ENCODE data around the gene CBR1. TPM values are rescaled to one million over a fixed set of nuclear protein-coding genes. Genes with fewer than 3 reads are reported as not detected.

CBR1 gene
- total RNA-seq, 1 donor: 73.5 TPM

DNA sequence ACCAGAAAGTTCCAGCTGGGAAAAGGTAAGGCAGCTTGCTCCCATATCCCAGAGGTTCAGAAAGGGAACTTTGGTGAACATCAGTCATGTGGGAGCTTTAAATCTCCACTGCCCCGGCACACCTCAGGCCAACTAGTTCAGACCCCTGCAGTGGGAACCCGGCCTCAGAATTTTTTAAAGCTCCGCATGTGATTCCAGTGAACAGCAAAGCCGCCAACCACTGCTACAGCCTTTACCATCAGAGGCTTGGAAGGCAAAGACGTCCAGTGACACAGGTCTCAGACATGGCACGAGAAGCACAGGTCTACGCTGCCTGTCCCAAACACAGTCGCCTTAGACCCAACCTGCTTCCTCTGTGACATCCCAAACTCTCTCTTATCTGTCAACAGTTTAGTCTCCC lies 40.5 kb upstream of the CBR1 start:
- H2AFZ ChIP-seq (ENCODE audit: low read length): no peak overlapping the region
- no peak overlapping the region for H3K4me3 ChIP-seq (ENCODE audit: insufficient read depth, low read length)
- no peaks in the 10 kb centered on the region for H4K20me1 ChIP-seq (ENCODE audit: insufficient read depth, low read length)
- TF ChIP-seq, protein P1, sequence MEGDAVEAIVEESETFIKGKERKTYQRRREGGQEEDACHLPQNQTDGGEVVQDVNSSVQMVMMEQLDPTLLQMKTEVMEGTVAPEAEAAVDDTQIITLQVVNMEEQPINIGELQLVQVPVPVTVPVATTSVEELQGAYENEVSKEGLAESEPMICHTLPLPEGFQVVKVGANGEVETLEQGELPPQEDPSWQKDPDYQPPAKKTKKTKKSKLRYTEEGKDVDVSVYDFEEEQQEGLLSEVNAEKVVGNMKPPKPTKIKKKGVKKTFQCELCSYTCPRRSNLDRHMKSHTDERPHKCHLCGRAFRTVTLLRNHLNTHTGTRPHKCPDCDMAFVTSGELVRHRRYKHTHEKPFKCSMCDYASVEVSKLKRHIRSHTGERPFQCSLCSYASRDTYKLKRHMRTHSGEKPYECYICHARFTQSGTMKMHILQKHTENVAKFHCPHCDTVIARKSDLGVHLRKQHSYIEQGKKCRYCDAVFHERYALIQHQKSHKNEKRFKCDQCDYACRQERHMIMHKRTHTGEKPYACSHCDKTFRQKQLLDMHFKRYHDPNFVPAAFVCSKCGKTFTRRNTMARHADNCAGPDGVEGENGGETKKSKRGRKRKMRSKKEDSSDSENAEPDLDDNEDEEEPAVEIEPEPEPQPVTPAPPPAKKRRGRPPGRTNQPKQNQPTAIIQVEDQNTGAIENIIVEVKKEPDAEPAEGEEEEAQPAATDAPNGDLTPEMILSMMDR (IDR thresholded peaks at IDR 0.05; ENCODE audit: extremely low read depth, low read depth, low read length): no peak
- H3K79me2 ChIP-seq (ENCODE audit: insufficient read depth, low read length): no peaks in the 10 kb centered on the region
- H3K27me3 ChIP-seq (ENCODE audit: insufficient read depth, low read length): no peaks in the 10 kb centered on the region
- H3K36me3 ChIP-seq (ENCODE audit: insufficient read depth, low read length): peaks cover 1% of the 10 kb centered on the region
- H3K4me1 ChIP-seq (ENCODE audit: insufficient read depth, low read length): peaks cover 12% of the 10 kb centered on the region
- H3K9me3 ChIP-seq (ENCODE audit: low read depth, low read length): no peaks in the 10 kb centered on the region
- no peak overlapping the region for H3K4me2 ChIP-seq (ENCODE audit: insufficient read depth, low read length)
- DNase-seq (ENCODE audit: insufficient read length, low spot score, missing footprints): no peak
- H3K27ac ChIP-seq (ENCODE audit: low read depth, low read length): no peak overlapping the region

DNA sequence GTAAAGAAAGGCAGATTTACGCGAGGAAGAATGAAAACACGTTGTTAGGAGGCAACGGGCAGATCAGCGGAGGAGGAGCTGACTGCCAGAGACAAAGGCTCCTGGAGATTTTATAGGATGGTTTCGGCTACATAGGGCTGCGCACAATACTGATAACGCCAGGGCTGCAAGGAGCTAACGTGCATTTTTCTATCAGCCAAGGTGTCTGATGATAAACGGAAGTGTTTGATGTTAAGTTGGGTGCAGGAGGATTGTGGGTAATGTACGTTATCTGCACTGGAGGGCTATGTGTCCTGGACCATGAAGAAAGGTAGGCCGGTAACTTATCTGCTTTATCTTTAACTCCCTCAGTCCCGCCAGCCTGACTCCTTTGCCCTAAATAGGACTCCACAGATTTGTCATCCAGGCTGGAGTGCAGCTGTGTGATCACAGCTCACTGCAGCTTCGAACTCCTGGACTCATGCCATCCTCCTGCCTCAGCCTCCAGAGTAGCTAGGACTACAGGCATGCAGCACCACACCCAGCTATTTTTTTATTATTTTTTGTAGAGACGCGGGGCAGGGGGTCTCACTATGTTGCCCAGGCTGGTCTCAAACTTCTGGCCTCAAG lies 39.1 kb upstream of the CBR1 start:
- no peak overlapping the region for H3K4me2 ChIP-seq (ENCODE audit: insufficient read depth, low read length)
- H4K20me1 ChIP-seq (ENCODE audit: insufficient read depth, low read length): no peaks in the 10 kb centered on the region
- H3K27me3 ChIP-seq (ENCODE audit: insufficient read depth, low read length): no peaks in the 10 kb centered on the region
- peaks cover 13% of the 10 kb centered on the region for H3K36me3 ChIP-seq (ENCODE audit: insufficient read depth, low read length)
- H3K27ac ChIP-seq (ENCODE audit: low read depth, low read length): no peak overlapping the region
- TF ChIP-seq, protein P1 (IDR thresholded peaks at IDR 0.05; ENCODE audit: extremely low read depth, low read depth, low read length): no peak
- no peak overlapping the region for H3K4me3 ChIP-seq (ENCODE audit: insufficient read depth, low read length)
- no peak for DNase-seq (ENCODE audit: insufficient read length, low spot score, missing footprints)
- no peak overlapping the region for H2AFZ ChIP-seq (ENCODE audit: low read length)
- H3K9me3 ChIP-seq (ENCODE audit: low read depth, low read length): no peaks in the 10 kb centered on the region
- peaks cover 12% of the 10 kb centered on the region for H3K4me1 ChIP-seq (ENCODE audit: insufficient read depth, low read length)
- no peaks in the 10 kb centered on the region for H3K79me2 ChIP-seq (ENCODE audit: insufficient read depth, low read length)

DNA sequence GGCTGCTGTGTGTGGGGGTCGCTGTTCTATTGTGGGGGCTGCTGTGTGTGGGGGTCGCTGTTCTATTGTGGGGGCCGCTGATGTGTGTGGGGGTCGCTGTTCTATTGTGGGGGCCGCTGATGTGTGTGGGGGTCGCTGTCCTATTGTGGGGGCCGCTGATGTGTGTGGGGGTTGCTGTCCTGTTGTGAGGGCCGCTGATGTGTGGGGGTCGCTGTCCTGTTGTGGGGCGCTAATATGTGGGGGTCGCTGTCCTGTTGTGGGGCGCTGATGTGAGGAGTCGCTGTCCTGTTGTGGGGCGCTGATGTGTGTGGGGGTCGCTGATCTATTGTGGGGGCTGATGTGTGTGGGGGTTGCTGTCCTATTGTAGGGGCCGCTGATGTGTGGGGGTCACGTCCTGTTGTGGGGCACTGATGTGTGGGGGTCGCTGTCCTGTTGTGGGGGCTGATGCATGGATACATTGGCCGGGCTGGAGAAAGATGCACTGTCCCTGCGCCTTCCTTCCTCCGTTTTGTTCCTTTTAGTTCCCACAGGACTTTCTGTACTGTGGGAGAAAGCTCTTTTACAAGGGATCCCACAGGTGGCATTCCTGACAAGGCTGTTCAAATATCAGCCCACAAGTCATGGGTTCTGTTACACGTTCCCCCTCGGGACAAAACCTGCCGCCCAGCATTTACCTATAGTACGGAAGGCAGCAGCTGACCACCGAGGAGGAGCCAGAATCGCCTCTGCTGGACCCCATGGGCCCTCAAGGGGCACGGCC lies 37.0 kb upstream of the CBR1 start:
- Histone ChIP-seq H2AFZ (ENCODE audit: low read length) (no peak overlapping the region), H4K20me1 (ENCODE audit: insufficient read depth, low read length) (no peaks in the 10 kb centered on the region), H3K4me1 (ENCODE audit: insufficient read depth, low read length) (peaks cover 4% of the 10 kb centered on the region), H3K9me3 (ENCODE audit: low read depth, low read length) (no peaks in the 10 kb centered on the region), H3K27ac (ENCODE audit: low read depth, low read length) (no peak overlapping the region), H3K4me3 (ENCODE audit: insufficient read depth, low read length) (no peak overlapping the region), H3K36me3 (ENCODE audit: insufficient read depth, low read length) (peaks cover 26% of the 10 kb centered on the region), H3K27me3 (ENCODE audit: insufficient read depth, low read length) (no peaks in the 10 kb centered on the region), H3K79me2 (ENCODE audit: insufficient read depth, low read length) (no peaks in the 10 kb centered on the region), H3K4me2 (ENCODE audit: insufficient read depth, low read length) (no peak overlapping the region)
- TF ChIP-seq, protein P1 (IDR thresholded peaks at IDR 0.05; ENCODE audit: extremely low read depth, low read depth, low read length): no peak
- no peak for DNase-seq (ENCODE audit: insufficient read length, low spot score, missing footprints)

DNA sequence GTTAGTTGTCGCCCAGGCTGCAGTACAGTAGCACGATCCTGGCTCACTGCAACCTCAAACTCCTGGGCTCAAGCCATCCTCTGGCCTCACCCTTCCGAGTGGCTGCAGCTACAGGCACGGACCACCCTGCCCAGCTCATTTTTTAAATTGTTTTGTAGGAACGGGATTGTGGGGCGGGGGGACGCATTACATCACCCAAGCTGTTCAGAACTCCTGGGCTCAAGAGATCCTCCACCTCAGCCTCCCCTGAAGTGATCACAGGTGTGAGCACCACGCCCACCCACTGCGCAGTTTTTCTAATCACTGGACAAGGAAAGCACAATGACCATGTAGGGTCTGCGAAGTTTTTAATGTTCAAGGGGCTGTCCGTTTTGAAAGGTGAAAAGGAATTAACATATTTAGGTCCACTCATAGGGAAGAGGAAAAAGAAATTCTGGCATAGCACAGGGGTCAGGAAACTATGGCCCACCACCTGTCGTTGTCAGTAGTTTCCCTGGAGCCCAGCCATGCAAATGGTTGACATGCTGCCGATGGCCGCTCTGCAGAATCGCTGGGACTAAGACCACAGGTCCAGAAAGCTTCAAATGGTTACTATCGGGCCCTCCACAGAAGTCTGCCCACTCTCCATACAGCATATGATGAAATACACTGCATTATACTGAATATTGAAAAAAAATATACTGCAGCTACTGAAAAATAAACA lies 35.5 kb upstream of the CBR1 start:
- Histone ChIP-seq H3K4me1 (ENCODE audit: insufficient read depth, low read length) (no peaks in the 10 kb centered on the region), H3K9me3 (ENCODE audit: low read depth, low read length) (no peaks in the 10 kb centered on the region), H3K4me3 (ENCODE audit: insufficient read depth, low read length) (no peak overlapping the region), H3K27ac (ENCODE audit: low read depth, low read length) (no peak overlapping the region), H3K36me3 (ENCODE audit: insufficient read depth, low read length) (peaks cover 37% of the 10 kb centered on the region), H3K27me3 (ENCODE audit: insufficient read depth, low read length) (no peaks in the 10 kb centered on the region), H3K4me2 (ENCODE audit: insufficient read depth, low read length) (no peak overlapping the region), H4K20me1 (ENCODE audit: insufficient read depth, low read length) (no peaks in the 10 kb centered on the region), H3K79me2 (ENCODE audit: insufficient read depth, low read length) (no peaks in the 10 kb centered on the region), H2AFZ (ENCODE audit: low read length) (no peak overlapping the region)
- TF ChIP-seq, protein P1 (IDR thresholded peaks at IDR 0.05; ENCODE audit: extremely low read depth, low read depth, low read length): no peak
- DNase-seq (ENCODE audit: insufficient read length, low spot score, missing footprints): peak; percentile 55

All from osteoblast (primary cell).